ENCODE results near the gene SLC5A2. TPM values are rescaled to one million over a fixed set of nuclear protein-coding genes. Genes with fewer than 3 reads are reported as not detected.

Gene SLC5A2
- total RNA-seq, 1 donor from 2014 or later = 0.36 TPM

GRCh38 chr16:31484491-31485171 lies 1.7 kb downstream of the SLC5A2 start:
- TF ChIP-seq CTCF (IDR thresholded peaks at IDR 0.05; ENCODE audit: unreplicated experiment) = no peak
- H3K4me1 Mint-ChIP-seq = peaks cover 3% of the 10 kb centered on the region
- H3K36me3 Mint-ChIP-seq = peaks cover 5% of the 10 kb centered on the region
- H3K9me3 Mint-ChIP-seq = no peaks in the 10 kb centered on the region
- no peak for DNase-seq (ENCODE audit: low spot score in 2 of 2, unreplicated experiment in 2 of 2)
- no peak overlapping the region for H3K27ac Mint-ChIP-seq
- H3K27me3 Mint-ChIP-seq (ENCODE audit: low read depth) = peaks cover 74% of the 10 kb centered on the region
- no peak overlapping the region for H3K4me3 Mint-ChIP-seq

GRCh38 chr16:31485571-31485970 lies 2.6 kb downstream of the SLC5A2 start:
- no peak for DNase-seq (ENCODE audit: low spot score in 2 of 2, unreplicated experiment in 2 of 2)
- Mint-ChIP-seq H3K9me3 (no peaks in the 10 kb centered on the region), H3K27ac (no peak overlapping the region), H3K36me3 (peaks cover 9% of the 10 kb centered on the region), H3K4me1 (peaks cover 3% of the 10 kb centered on the region), H3K27me3 (ENCODE audit: low read depth) (peaks cover 74% of the 10 kb centered on the region), H3K4me3 (no peak overlapping the region)
- no peak for TF ChIP-seq CTCF (IDR thresholded peaks at IDR 0.05; ENCODE audit: unreplicated experiment)

- no peak for TF ChIP-seq CTCF (IDR thresholded peaks at IDR 0.05; ENCODE audit: unreplicated experiment)
- Mint-ChIP-seq H3K27me3 (ENCODE audit: low read depth) (peaks cover 69% of the 10 kb centered on the region), H3K4me3 (peak overlapping the region; percentile 22), H3K4me1 (peaks cover 3% of the 10 kb centered on the region), H3K27ac (no peak overlapping the region), H3K9me3 (no peaks in the 10 kb centered on the region), H3K36me3 (peaks cover 13% of the 10 kb centered on the region)
- DNase-seq (ENCODE audit: low spot score in 2 of 2, unreplicated experiment in 2 of 2) = no peak
Observed at GRCh38 chr16:31486045-31486444, 3.1 kb downstream of the SLC5A2 start.

- Mint-ChIP-seq H3K4me1 (peaks cover 3% of the 10 kb centered on the region), H3K4me3 (peak overlapping the region; percentile 75), H3K27me3 (ENCODE audit: low read depth) (peaks cover 63% of the 10 kb centered on the region), H3K9me3 (no peaks in the 10 kb centered on the region), H3K36me3 (peaks cover 13% of the 10 kb centered on the region), H3K27ac (no peak overlapping the region)
- no peak for DNase-seq (ENCODE audit: low spot score in 2 of 2, unreplicated experiment in 2 of 2)
- TF ChIP-seq CTCF (IDR thresholded peaks at IDR 0.05; ENCODE audit: unreplicated experiment) = no peak
Observed at GRCh38 chr16:31487071-31487719, 4.3 kb downstream of the SLC5A2 start.

- H3K27me3 Mint-ChIP-seq (ENCODE audit: low read depth) = peaks cover 56% of the 10 kb centered on the region
- peak overlapping the region; percentile 75 for H3K4me3 Mint-ChIP-seq
- no peaks in the 10 kb centered on the region for H3K9me3 Mint-ChIP-seq
- peak in 1 of 2 experiments; percentile 63 for DNase-seq (ENCODE audit: low spot score in 2 of 2, unreplicated experiment in 2 of 2)
- H3K27ac Mint-ChIP-seq = no peak overlapping the region
- H3K36me3 Mint-ChIP-seq = peaks cover 18% of the 10 kb centered on the region
- peaks cover 3% of the 10 kb centered on the region for H3K4me1 Mint-ChIP-seq
- TF ChIP-seq CTCF (IDR thresholded peaks at IDR 0.05; ENCODE audit: unreplicated experiment) = no peak
Observed at GRCh38 chr16:31487720-31488467, 5.0 kb downstream of the SLC5A2 start.

Measured in mesothelial cell of epicardium (in vitro differentiated cells).